Measurements from ENCODE around the gene DCPS.

- no peak for TF ChIP-seq POLR2AphosphoS5 (IDR thresholded peaks at IDR 0.05; ENCODE audit: low read depth, low read length)
- TF ChIP-seq SIN3A (IDR thresholded peaks at IDR 0.05; ENCODE audit: borderline replicate concordance, insufficient read depth, low read length): no peak
These were observed 40.6 kb downstream of the DCPS start for GRCh38 chr11:126344141-126345080.

Measured in PFSK-1 (cell line).